HG03469 (cell line): ENCODE measurements around the gene LTBP1.
"Not testable (repeated sequence)": the region's sequence is repeated elsewhere in the genome, so short reads cannot be mapped to it uniquely, and the experiment has no call there.

Experiments
- ATAC-seq: cut with Tn5 transposase; IDR thresholded peaks from one replicate; pipeline ENCODE4 v1.9.1; 2021; ENCODE audit warnings: mild to moderate bottlenecking, moderate library complexity, moderate number of reproducible peaks; ENCODE audit not compliant: unreplicated experiment

Gene LTBP1

DNA sequence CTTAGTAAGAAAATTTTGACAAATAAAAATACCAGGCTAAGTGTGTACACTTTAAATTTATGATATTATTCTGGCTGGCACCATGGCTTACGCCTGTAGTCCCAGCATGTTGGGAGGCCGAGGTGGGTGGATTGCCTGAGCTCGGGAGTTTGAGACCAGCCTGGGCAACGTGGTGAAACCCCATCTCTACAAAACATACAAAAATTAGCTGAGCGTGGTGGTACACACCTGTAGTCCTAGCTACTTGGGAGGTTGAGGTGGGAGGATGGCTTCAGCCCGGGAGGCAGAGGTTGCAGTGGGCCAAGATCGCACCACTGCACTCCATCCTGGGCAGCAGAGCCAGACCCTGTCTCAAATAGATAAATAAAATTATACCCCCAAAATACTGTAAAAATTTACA lies 421.8 kb downstream of the LTBP1 start:
- ATAC-seq, result not testable (repeated sequence)

DNA sequence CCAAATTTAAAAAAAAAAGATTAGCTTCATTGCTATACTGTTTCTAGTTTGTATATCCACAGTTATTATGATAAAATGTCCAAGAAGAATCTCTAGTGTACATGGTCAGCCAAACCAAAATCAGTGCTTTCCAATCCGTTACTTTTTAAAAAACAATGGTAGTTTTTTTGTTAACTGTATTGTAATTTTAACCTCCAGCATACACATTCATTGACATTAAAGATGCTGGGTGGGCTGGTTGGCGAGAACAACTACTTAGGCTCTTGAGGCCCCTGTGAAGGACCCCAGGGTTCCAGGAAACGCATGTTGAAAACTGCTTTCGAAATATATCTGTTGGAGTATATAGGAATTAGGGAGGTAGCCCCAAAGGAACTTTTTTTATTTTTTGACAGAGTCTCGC lies 422.4 kb downstream of the LTBP1 start:
- no peak for ATAC-seq

DNA sequence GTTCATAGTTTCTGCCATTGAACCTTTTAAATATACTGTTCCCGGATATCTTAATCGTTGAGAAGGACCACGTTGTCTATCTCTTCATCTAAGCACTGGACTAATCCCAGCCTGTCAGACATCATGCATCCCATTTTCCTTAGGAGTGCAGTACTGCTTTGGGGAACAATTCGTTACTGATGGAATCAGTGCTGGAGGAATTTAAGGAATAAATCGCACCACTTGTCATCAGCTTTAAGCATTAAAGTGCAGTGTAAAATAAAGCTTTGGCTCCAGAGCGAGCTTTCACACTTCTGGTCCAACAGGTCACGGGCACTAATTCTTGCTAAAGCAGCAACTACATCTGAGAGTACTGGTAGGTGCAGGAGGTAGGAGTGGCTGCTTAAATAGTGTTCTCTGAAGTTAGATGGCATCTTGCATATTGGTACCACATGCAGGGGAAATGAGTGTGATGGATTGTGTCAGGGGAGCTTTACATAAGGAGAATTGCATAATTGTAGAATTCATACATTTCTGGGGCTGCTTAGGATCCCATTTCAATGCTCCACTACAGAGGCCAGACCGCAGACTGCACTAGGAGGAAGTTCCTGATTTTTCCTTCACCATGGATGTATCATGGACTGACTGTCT lies 424.0 kb downstream of the LTBP1 start:
- ATAC-seq, result no peak

- no peak for ATAC-seq
Observed at GRCh38 chr2:33371304-33372090, 424.7 kb downstream of the LTBP1 start.

DNA sequence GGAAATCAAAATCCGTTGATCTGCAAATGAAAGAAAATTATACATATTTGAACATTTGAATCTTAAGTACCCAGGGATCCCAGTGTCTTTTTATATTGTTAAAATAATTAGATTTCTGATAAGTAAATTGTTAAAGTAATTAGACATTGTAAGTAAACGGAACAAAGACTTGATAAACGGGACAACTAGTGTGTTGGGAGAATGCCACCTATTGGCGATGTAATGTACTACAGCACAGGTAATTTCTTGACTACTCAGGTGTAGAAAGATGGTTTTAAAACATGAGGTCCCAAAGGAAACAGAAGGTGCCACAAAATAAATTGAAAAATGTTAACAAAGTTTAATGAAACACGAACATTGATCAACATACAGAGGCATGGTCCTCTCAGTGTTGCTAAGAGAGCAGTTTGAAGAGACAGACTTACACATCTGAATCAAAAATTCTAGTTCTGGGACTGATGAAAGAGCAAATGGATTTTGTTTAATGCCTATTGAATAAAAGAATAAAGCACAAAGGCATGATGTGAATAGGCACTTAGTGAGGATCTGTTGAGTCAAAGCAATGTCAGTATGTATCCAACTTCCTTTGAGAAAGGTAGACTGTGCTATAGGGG lies 426.3 kb downstream of the LTBP1 start:
- no peak for ATAC-seq

DNA sequence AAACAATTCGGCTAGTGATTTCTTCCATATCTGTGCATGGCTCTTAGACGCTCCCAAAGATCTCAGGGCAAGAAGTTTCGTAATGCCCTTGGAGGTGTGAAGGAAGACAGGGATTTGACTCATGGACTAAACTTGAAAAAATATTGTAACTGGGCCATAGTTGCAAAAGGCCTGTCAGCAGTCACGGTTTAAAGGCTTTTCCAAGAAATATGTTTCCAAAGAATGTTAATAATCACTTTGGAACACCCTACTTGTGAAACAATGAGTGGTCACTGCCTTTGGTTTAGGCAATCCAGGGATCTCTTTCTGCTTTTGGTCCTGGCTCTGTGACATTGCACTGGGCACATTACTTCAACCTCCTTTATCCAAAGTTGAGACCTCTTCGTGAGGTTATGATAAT lies 427.2 kb downstream of the LTBP1 start:
- ATAC-seq, result no peak

DNA sequence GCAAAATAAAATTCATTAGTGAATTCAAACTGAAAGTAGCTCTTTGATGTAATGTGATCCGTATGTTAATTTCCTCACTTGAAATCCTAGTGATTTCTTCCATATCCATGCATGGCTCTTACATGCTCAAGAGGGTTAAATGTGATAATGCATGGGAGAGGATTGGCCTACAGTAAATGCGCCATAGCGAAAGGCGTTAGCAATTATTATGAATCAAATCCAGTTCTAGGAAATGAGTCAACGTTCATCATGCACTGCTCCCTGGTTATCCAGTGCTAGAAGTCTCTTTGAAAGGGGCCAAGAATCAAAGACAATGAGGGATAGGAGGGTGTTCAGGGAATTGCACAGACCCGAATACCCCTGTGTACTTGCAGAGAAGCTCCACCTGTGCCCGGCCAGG lies 428.3 kb downstream of the LTBP1 start:
- ATAC-seq, result no peak

DNA sequence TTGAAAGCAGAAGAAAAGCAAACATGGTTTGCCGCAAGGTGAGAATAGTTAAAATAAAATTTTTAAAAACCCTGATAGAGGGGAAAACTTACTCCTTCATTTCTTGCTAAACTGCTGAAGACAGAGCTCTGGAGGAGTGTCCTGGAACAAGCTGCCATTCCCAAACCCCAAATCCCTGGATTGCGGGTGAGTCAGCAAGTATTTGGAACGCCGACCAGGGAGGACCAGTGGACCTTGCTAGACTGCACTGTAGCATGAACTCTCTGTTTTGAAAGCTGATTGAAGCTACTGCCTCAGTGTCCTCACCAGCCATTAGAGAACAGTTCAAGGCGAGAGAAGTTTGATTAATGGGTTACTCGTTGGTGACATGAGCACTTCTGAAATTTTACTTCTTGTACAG lies 430.3 kb downstream of the LTBP1 start:
- ATAC-seq, result no peak

DNA sequence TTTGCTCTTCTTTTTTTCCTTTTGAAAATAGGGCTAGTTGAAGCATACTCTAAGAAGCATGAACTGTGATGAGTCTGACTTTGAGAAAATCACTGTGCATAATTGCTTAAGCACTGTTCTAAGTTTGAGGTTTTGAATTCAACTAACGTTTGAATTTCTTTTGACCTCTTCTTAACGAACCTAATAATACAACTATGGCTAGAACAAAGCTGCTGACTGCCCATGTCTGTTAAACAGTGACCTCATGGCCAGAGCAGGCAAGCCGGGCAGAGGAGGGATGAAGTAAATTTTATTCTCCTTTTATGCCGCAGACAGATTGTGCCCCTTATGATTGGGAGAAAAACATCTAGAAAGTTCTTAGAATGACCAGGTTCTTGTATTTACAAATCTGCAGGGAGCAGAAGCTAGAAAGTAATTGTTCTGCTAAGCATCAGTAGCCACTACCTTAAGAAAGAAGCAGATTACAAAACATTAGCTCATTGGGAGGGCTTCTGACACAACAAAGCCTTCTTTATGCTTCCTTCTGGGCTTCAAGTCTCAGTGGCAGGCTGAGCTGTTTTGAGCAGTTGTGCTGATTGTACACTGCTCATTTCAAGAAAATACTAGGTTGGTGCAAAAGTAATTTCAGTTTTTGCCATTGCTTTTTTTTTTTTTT lies 431.9 kb downstream of the LTBP1 start:
- ATAC-seq, result no peak

GRCh38 chr2:33380001-33380609 lies 433.4 kb downstream of the LTBP1 start:
- ATAC-seq, result no peak

GRCh38 chr2:33380719-33381118 lies 434.0 kb downstream of the LTBP1 start:
- ATAC-seq, result no peak

DNA sequence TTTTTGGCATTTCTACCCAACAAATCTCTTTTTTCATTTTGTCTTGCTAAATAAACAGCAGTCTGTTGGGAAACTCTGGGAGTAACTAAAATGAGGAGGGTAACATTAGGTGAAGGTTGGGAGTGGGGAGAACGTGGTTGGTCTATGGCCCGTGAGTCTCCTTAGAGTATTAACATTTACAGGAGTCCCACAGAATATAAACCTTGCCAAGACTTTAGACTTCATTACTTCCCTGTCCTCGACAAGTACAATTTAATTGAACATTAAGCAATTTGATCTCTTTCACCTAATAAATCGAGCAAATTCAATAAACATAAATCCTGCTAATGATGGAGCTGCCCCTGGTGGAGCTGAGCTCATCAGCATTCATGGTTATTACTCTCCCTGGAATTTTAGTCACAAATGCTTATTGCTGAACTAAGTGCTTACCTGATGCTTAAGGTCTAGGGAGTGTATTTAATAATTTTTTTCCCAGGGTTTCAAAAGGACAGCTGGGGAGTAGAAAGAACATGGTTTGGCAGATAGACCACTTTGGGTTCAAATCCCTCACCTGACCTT lies 434.6 kb downstream of the LTBP1 start:
- ATAC-seq, result no peak

DNA sequence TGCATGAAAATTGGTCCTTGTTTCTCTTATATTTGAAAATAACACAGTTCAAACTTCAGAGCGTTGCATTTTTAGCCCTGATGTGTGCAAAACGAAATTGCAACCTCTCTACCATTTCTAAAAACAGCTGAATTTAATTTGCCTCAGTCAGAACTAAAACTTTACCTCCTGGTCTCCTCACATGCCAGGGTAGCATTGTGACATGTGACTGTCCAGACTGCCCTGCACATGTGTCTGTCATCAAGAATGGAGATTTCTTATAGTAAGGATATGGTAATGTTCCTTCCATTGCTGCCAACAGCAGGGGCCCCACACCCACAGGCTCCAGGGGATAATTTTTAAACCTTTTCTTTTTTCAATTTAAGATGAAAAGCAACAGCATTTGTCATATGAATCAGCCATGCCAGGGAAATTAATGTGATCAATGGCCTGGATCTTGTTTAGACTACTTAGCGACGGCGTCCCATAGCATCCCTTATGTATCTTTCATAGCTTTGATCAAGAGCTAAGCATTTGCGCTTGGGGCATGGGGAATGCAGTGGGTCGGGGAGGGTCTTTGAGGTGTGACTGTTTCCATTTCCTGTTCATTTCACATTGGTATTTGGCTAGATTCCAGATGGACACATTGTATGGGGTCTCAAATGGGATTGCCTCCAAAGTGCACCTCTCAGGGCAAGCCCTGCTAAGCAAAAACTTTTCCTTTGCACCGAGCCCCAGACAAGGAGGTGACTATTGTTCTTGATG lies 437.3 kb downstream of the LTBP1 start:
- ATAC-seq, result no peak

- ATAC-seq, result no peak
Observed at GRCh38 chr2:33384599-33384961, 437.8 kb downstream of the LTBP1 start.

- no peak for ATAC-seq
Observed at GRCh38 chr2:33388996-33389395, 442.2 kb downstream of the LTBP1 start.

DNA sequence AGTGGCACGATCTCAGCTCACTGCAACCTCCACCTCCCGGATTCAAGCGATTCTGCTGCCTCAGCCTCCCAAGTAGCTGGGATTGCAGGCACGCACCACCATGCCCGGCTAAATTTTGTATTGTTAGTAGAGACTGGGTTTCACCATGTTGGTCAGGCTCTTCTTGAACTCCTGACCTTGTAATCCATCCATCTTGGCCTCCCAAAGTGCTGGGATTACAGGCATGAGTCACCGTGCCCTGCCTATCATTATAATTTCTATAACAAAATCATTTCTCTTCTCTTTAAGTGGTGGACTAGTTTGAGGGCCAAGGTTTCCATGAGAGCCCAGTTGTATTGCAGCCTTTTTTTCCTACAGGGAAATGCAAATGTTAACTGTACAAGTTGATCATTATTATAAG lies 442.9 kb downstream of the LTBP1 start:
- not testable (repeated sequence) for ATAC-seq

GRCh38 chr2:33391529-33392255 lies 444.9 kb downstream of the LTBP1 start:
- ATAC-seq, result no peak

DNA sequence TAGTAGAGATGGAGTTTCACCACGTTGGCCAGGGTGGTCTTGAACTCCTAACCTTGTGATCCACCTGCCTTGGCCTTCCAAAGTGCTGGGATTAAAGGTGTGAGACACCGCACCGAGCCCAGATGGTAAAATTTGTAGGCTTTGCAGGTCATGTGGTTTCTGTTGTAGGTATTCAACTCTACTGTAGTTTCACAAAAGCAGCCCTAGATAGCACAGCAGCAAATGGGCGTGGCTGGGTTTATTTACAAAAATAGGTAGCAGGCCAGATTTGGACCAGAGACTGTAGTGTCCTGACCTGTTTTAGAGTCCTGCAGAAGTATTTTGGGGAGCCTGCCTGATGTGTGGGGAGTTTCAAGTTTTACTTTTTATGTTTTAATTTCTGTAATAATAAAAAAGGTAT lies 445.6 kb downstream of the LTBP1 start:
- ATAC-seq, result no peak

DNA sequence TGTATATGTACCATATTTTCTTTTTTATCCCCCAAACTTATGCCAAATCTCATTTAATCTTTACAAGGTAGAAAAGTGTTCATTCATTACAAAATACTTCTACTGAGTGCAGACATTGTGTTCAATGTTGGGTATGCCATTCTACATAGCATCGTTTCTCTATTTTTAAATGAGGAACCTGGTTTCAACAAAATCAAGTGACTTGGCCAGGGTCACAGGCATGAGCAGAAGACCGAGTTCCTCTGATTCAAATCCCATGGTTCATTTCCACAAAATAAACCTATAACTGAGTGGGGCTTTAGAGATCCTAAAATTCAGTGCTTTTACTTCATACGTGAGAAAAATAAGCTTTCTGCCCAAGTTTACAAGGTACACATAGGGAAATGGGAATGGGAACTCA lies 448.3 kb downstream of the LTBP1 start:
- ATAC-seq, result no peak
